A549 treated with CORT108297 at 1 μM for 4 hours (cell line): ENCODE results near the gene APLNR. TPM values are rescaled to one million over a fixed set of nuclear protein-coding genes. Genes with fewer than 3 reads are reported as not detected.

Experiments
- total RNA-seq: library from RNA; stranded (reverse); fragments of 200-300 nt; extraction: Qiagen RNA extraction; gene quantifications from 5 replicates; pipeline ENCODE4 v1.2.3, GENCODE V29; 2022

Gene APLNR
- 0.05 to 0.07 TPM (median 0.06 TPM) in 5 replicates for total RNA-seq

GRCh38 chr11:57237204-57237681 is at the start of gene APLNR:
Gene APLNR, minus strand, starts transcription at chr11:57237250. Its CDS starts 246 bp downstream, at chr11:57237004.

Other genes with a start within 250 kb of the APLNR start
- not detected in 5 replicates for gene OR5AK2, start 248.3 kb downstream of the APLNR start, total RNA-seq
- gene LRRC55, start 55.3 kb downstream of the APLNR start, total RNA-seq = 0.02 TPM in 1 of 5 replicates, not detected in the others
- gene TNKS1BP1, start 87.7 kb upstream of the APLNR start, total RNA-seq = 68.1 to 86.9 TPM (median 84.8 TPM) in 5 replicates
- gene SSRP1, start 98.6 kb upstream of the APLNR start, total RNA-seq = 211 to 261 TPM (median 224 TPM) in 5 replicates
- gene P2RX3, start 101.1 kb upstream of the APLNR start, total RNA-seq = 0.05 to 0.24 TPM (median 0.16 TPM) in 5 replicates
- not detected in 5 replicates for gene PRG3, start 143.9 kb upstream of the APLNR start, total RNA-seq
- 0.08 TPM in 1 of 5 replicates, not detected in the others for gene PRG2, start 153.4 kb upstream of the APLNR start, total RNA-seq
- 0.36 to 0.72 TPM (median 0.46 TPM) in 5 replicates for gene SLC43A3, start 189.9 kb upstream of the APLNR start, total RNA-seq
- 59.0 to 127 TPM (median 116 TPM) in 5 replicates for gene RTN4RL2, start 223.3 kb upstream of the APLNR start, total RNA-seq